ENCODE data around the gene OR6K3.

Gene OR6K3

GRCh38 chr1:158719664-158720063 lies 856 bp downstream of the OR6K3 start:
- H3K27me3 ChIP-seq (ENCODE audit: insufficient read depth, low read length, poor library complexity, severe bottlenecking) = no peaks in the 10 kb centered on the region
- no peak overlapping the region for H3K4me3 ChIP-seq (ENCODE audit: low read length, poor library complexity, severe bottlenecking)
- no peaks in the 10 kb centered on the region for H3K36me3 ChIP-seq (ENCODE audit: insufficient read depth, low read length)
- no peak overlapping the region for H3K9ac ChIP-seq (ENCODE audit: low read depth, low read length, poor library complexity, severe bottlenecking)
- no peaks in the 10 kb centered on the region for H3K4me1 ChIP-seq (ENCODE audit: insufficient read depth, low read length, poor library complexity, severe bottlenecking)
- H3K9me3 ChIP-seq (ENCODE audit: insufficient read depth, low read depth, low read length) = no peaks in the 10 kb centered on the region
- no peak for TF ChIP-seq EZH2phosphoT487 (IDR thresholded peaks at IDR 0.05; ENCODE audit: borderline replicate concordance)
- TF ChIP-seq, protein P1, sequence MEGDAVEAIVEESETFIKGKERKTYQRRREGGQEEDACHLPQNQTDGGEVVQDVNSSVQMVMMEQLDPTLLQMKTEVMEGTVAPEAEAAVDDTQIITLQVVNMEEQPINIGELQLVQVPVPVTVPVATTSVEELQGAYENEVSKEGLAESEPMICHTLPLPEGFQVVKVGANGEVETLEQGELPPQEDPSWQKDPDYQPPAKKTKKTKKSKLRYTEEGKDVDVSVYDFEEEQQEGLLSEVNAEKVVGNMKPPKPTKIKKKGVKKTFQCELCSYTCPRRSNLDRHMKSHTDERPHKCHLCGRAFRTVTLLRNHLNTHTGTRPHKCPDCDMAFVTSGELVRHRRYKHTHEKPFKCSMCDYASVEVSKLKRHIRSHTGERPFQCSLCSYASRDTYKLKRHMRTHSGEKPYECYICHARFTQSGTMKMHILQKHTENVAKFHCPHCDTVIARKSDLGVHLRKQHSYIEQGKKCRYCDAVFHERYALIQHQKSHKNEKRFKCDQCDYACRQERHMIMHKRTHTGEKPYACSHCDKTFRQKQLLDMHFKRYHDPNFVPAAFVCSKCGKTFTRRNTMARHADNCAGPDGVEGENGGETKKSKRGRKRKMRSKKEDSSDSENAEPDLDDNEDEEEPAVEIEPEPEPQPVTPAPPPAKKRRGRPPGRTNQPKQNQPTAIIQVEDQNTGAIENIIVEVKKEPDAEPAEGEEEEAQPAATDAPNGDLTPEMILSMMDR (conservative IDR thresholded peaks at IDR 0.05; ENCODE audit: low read length) = no peak
- no peaks in the 10 kb centered on the region for H3K79me2 ChIP-seq (ENCODE audit: insufficient read depth, low read length)
- no peaks in the 10 kb centered on the region for H3F3A ChIP-seq (ENCODE audit: low read depth)
- no peaks in the 10 kb centered on the region for H3K9me2 ChIP-seq (replicated peaks; ENCODE audit: low read depth, low read length)
- H4K20me1 ChIP-seq (ENCODE audit: insufficient read depth, low read length, poor library complexity, severe bottlenecking) = no peaks in the 10 kb centered on the region
- no peak overlapping the region for H3K4me2 ChIP-seq (ENCODE audit: low read depth, low read length, poor library complexity, severe bottlenecking)
- no peak overlapping the region for H2AFZ ChIP-seq (ENCODE audit: low read length)

GRCh38 chr1:158717344-158717743 lies 3.2 kb downstream of the OR6K3 start:
- Histone ChIP-seq H3K9ac (ENCODE audit: low read depth, low read length, poor library complexity, severe bottlenecking) (no peak overlapping the region), H3K36me3 (ENCODE audit: insufficient read depth, low read length) (no peaks in the 10 kb centered on the region), H3F3A (ENCODE audit: low read depth) (no peaks in the 10 kb centered on the region), H3K79me2 (ENCODE audit: insufficient read depth, low read length) (no peaks in the 10 kb centered on the region), H3K27me3 (ENCODE audit: insufficient read depth, low read length, poor library complexity, severe bottlenecking) (no peaks in the 10 kb centered on the region), H3K4me1 (ENCODE audit: insufficient read depth, low read length, poor library complexity, severe bottlenecking) (no peaks in the 10 kb centered on the region), H3K9me3 (ENCODE audit: insufficient read depth, low read depth, low read length) (no peaks in the 10 kb centered on the region), H4K20me1 (ENCODE audit: insufficient read depth, low read length, poor library complexity, severe bottlenecking) (no peaks in the 10 kb centered on the region), H3K4me3 (ENCODE audit: low read length, poor library complexity, severe bottlenecking) (no peak overlapping the region), H3K9me2 (replicated peaks; ENCODE audit: low read depth, low read length) (no peaks in the 10 kb centered on the region), H2AFZ (ENCODE audit: low read length) (no peak overlapping the region), H3K4me2 (ENCODE audit: low read depth, low read length, poor library complexity, severe bottlenecking) (no peak overlapping the region)
- TF ChIP-seq, protein P1 (conservative IDR thresholded peaks at IDR 0.05; ENCODE audit: low read length) = no peak
- no peak for TF ChIP-seq EZH2phosphoT487 (IDR thresholded peaks at IDR 0.05; ENCODE audit: borderline replicate concordance)

DNA sequence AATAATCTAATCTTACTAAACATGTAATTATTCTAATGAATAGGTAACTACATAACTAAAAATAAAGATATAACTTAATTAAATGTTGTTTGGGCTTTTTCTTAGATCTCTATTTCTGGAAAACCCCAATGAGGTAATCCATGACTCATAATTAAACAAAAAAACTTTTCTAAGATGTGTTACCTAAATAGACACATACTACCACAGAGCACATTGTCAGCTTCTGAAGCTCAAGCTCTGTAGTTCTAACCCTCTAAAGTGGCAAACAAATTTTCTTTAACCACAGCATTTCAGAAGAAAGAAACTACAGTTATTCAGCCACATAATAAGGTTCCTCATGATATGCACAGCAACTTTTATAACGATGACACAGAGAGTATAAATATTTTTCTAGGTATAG lies 4.2 kb downstream of the OR6K3 start:
- Histone ChIP-seq H4K20me1 (ENCODE audit: insufficient read depth, low read length, poor library complexity, severe bottlenecking) (no peaks in the 10 kb centered on the region), H3K79me2 (ENCODE audit: insufficient read depth, low read length) (no peaks in the 10 kb centered on the region), H3K9ac (ENCODE audit: low read depth, low read length, poor library complexity, severe bottlenecking) (no peak overlapping the region), H3K4me1 (ENCODE audit: insufficient read depth, low read length, poor library complexity, severe bottlenecking) (no peaks in the 10 kb centered on the region), H3K27me3 (ENCODE audit: insufficient read depth, low read length, poor library complexity, severe bottlenecking) (no peaks in the 10 kb centered on the region), H3K36me3 (ENCODE audit: insufficient read depth, low read length) (no peaks in the 10 kb centered on the region), H2AFZ (ENCODE audit: low read length) (no peak overlapping the region), H3K4me3 (ENCODE audit: low read length, poor library complexity, severe bottlenecking) (no peak overlapping the region), H3F3A (ENCODE audit: low read depth) (no peaks in the 10 kb centered on the region), H3K9me2 (replicated peaks; ENCODE audit: low read depth, low read length) (no peaks in the 10 kb centered on the region), H3K9me3 (ENCODE audit: insufficient read depth, low read depth, low read length) (no peaks in the 10 kb centered on the region), H3K4me2 (ENCODE audit: low read depth, low read length, poor library complexity, severe bottlenecking) (no peak overlapping the region)
- no peak for TF ChIP-seq EZH2phosphoT487 (IDR thresholded peaks at IDR 0.05; ENCODE audit: borderline replicate concordance)
- TF ChIP-seq, protein P1 (conservative IDR thresholded peaks at IDR 0.05; ENCODE audit: low read length) = no peak

All from Loucy (cell line).